ENCODE data around the gene ANKRD33.

Gene ANKRD33

DNA sequence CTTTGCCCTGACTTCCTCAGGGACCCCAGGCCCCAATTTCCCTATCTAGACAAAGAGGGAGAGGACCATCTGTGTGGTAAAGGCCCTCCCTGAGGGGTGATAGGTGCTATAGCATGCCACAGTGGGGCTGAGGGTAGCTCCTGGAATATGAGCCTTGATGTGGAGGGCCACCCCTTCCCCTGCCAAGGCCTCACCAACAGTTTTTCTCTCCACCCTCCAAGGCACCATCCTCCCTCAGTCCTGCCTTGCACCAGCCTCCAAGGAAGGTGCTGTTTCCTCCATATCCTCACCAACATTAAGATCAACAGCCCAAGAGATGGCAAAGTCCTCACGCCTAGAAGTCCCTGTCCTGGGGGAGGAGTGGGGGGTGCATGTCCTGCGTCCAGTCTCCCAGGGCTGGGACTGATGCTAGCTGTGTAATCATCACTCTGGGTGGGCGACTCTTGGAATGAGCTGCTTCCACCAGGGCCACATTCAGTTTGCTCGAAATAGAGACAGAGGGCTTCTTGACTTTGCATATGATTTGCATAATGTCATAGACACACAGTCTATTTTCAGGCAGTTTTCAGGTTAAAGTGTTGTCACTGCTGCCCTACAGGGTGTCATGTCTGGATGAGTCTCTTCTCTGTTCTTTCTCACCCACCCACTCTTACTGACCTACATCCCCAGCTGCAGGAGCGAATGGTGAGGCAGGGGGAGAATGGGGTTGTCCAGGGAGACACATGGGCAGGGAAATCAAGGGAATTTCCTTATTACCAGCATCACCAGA, 36.8 kb downstream of the ANKRD33 start:
- H3K27me3 Mint-ChIP-seq (ENCODE audit: low read depth) = peaks cover 5% of the 10 kb centered on the region
- TF ChIP-seq CTCF (IDR thresholded peaks at IDR 0.05; ENCODE audit: unreplicated experiment in 3 of 3) = no peak
- H3K9me3 Mint-ChIP-seq = no peaks in the 10 kb centered on the region
- H3K27ac Mint-ChIP-seq = no peak overlapping the region
- H3K4me1 Mint-ChIP-seq = peaks cover 50% of the 10 kb centered on the region
- H3K36me3 Mint-ChIP-seq (ENCODE audit: low read depth) = no peaks in the 10 kb centered on the region
- H3K4me3 Mint-ChIP-seq = no peak overlapping the region

DNA sequence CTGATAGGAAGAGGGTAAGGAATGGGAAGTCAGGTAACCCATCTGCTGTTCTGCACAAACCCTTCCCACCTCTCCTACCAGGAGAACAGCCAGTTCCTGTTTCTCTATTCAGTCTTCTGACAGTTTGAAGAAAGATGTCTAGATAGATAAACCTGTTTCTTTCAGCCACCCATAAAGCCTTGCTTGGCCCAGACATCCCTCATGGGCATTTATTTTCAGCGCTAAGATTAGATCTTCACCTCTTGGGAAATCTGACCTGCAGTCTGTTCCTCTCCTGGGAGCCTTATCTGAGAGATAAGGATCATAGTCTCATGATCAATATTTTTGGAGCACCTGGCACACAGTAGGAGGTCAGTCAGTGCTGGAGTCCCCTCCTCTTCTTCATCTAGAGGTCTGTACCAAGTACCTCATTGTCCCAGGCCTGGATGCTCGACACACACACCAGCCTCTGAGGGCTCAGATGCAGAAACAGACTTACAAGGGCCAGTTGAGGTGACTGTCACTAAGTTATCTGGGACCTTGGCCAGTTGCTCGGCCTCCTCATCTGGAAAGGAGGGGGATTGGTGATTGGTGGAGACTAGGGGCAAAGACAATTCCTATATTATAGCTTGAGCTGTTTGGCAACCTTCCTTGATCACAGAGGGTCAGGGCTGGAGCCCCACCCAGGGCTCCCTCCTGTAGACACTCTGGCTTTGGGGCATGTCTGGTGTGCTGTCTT, 37.6 kb downstream of the ANKRD33 start:
- Mint-ChIP-seq H3K4me3 (no peak overlapping the region), H3K36me3 (ENCODE audit: low read depth) (no peaks in the 10 kb centered on the region), H3K4me1 (peaks cover 43% of the 10 kb centered on the region), H3K27me3 (ENCODE audit: low read depth) (peaks cover 5% of the 10 kb centered on the region), H3K27ac (peak overlapping the region in 1 of 3 experiments; percentile 6), H3K9me3 (no peaks in the 10 kb centered on the region)
- TF ChIP-seq CTCF (IDR thresholded peaks at IDR 0.05; ENCODE audit: unreplicated experiment in 3 of 3) = no peak

GRCh38 chr12:51926064-51926632, 38.2 kb downstream of the ANKRD33 start:
- H3K27me3 Mint-ChIP-seq (ENCODE audit: low read depth) = peaks cover 5% of the 10 kb centered on the region
- H3K4me3 Mint-ChIP-seq = no peak overlapping the region
- no peaks in the 10 kb centered on the region for H3K9me3 Mint-ChIP-seq
- no peaks in the 10 kb centered on the region for H3K36me3 Mint-ChIP-seq (ENCODE audit: low read depth)
- H3K27ac Mint-ChIP-seq = no peak overlapping the region
- peaks cover 36% of the 10 kb centered on the region for H3K4me1 Mint-ChIP-seq
- no peak for TF ChIP-seq CTCF (IDR thresholded peaks at IDR 0.05; ENCODE audit: unreplicated experiment in 3 of 3)

DNA sequence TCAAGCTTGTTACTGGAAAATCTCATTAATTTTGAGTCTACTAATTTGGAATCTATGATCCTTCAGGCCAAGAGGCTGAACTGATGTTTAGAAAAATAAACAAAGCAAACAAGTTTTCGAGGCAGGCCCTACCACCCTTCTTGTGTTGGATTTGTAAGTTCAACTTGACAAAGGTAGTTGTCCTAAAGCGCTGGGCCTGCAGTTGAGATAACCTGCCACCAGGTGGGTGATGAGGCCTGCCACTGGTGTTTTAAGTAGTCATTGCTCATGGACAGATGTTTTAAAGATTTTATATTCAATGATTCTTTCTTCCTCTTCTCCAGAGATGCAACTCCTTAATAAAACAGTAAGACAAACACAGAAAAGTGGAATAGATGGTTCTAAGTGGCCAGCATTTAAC, 38.8 kb downstream of the ANKRD33 start:
- peaks cover 31% of the 10 kb centered on the region for H3K4me1 Mint-ChIP-seq
- no peaks in the 10 kb centered on the region for H3K9me3 Mint-ChIP-seq
- H3K27me3 Mint-ChIP-seq (ENCODE audit: low read depth) = peaks cover 5% of the 10 kb centered on the region
- H3K4me3 Mint-ChIP-seq = no peak overlapping the region
- no peaks in the 10 kb centered on the region for H3K36me3 Mint-ChIP-seq (ENCODE audit: low read depth)
- no peak overlapping the region for H3K27ac Mint-ChIP-seq
- TF ChIP-seq CTCF (IDR thresholded peaks at IDR 0.05; ENCODE audit: unreplicated experiment in 3 of 3) = peak; percentile 20 to 48 (median 32)

GRCh38 chr12:51932218-51933076, 44.5 kb downstream of the ANKRD33 start:
- TF ChIP-seq CTCF (IDR thresholded peaks at IDR 0.05; ENCODE audit: unreplicated experiment in 3 of 3) = no peak
- Mint-ChIP-seq H3K27ac (no peak overlapping the region), H3K4me1 (peaks cover 8% of the 10 kb centered on the region), H3K27me3 (ENCODE audit: low read depth) (peaks cover 5% of the 10 kb centered on the region), H3K36me3 (ENCODE audit: low read depth) (no peaks in the 10 kb centered on the region), H3K9me3 (no peaks in the 10 kb centered on the region), H3K4me3 (no peak overlapping the region)
